Stimulated activated CD4-positive, alpha-beta T cell treated with anti-CD3 and anti-CD28 coated beads, TNF-alpha, amount 100 ng/mL, for 24 hours (primary cell): Measurements from ENCODE around the gene ROBO4.

Experiments used
- DNase-seq, 3 experiments: peaks; one replicate each; pipeline ENCODE4 v3.0.0-alpha.2; 2020; ENCODE audit warnings: low read depth in 3 of 3

The ROBO4 gene

GRCh38 chr11:124872741-124873140 lies 24.9 kb downstream of the ROBO4 start:
- DNase-seq = no peak

DNA sequence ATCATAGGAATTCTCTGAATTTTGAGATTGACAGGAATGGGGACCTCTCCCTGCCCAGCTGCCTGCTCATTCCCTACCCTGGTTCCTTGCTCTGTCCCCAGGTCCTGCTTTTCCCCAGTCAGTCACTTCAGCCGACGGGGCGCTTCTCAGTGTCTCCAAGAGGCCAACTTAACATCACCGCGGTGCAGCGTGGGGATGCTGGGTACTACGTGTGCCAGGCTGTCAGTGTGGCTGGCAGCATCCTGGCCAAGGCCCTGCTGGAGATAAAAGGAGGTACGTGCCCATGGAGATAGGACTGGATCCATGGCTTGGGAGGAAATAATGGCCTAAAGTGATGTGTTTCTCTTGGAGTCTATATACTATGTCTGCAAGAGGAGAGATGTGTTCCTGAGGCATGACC lies 25.4 kb downstream of the ROBO4 start:
- DNase-seq = no peak

GRCh38 chr11:124870430-124870829 lies 27.2 kb downstream of the ROBO4 start:
- DNase-seq = no peak

DNA sequence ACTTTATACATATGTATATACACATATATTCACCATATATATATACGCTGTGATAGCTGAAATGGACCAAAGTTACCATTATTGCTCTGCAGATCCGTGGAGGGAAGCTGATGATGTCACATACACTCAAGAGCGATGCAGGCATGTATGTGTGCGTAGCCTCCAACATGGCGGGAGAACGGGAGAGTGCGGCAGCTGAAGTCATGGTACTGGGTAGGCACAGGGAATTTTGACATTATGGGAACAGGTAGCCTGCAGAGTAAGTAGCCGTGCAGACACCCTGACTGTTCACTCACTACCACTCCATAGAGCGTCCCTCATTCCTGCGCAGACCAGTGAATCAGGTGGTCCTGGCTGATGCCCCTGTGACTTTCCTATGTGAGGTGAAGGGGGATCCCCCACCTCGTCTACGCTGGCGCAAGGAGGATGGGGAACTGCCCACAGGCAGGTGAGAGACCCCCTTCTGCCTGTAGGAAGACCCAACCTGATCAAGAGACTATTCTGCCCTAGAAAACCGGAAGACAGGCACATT lies 27.7 kb downstream of the ROBO4 start:
- DNase-seq = no peak

DNA sequence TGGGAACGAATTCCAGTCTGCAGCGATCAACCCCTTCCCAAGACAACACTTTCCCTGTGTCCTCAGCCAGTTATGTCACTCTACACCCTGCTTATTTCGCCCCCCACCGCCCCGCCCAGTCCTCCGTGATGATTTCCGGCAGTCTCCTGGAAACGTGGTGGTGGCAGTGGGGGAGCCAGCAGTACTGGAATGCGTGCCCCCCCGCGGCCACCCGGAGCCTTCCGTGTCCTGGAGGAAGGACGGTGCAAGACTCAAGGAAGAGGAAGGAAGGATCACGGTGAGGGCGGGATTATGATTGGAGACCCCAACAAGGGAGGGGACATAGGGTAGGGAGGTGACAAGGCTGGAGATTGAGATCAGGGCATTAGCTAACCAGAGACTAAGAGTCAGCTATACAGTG lies 28.3 kb downstream of the ROBO4 start:
- no peak for DNase-seq

DNA sequence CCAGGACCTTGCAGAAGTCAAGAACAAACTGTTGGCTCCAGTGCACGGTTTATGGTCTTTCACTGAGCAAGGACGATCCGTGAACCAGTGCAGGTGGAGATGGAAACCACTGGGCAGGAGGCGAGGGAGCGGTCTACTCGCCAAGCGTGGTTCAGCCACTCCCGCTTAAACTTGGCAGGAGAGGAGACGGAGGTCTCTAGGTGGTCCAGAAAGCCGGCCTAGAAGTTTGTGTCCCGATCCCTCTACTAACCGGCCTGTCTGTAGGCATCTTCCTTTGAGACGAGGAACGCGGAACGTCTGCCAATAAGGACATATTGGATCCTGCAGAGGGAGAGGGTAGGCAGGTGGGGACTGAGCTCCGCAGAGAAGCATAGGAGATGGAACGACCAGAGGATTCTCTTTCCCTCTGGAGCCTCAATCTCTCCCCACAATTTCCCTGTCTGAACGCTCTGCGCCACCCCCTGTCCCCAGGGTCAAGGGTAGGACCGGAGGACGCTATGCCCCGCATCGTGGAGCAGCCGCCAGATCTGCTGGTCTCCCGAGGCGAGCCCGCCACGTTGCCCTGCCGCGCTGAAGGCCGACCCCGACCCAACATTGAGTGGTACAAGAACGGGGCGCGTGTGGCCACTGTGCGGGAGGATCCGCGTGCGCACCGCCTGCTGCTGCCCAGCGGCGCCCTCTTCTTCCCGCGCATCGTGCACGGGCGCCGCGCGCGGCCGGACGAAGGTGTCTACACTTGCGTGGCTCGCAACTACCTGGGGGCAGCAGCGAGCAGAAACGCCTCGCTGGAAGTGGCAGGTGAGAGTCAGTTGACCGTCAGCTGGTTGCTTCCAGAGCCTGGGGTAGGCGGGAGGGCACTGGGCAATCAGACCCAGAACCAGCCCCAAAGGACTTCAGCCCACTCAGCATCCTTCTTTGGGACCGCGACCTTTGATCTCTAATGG lies 29.1 kb downstream of the ROBO4 start:
- DNase-seq = no peak

GRCh38 chr11:124867700-124868099 lies 30.0 kb downstream of the ROBO4 start:
- no peak for DNase-seq

- DNase-seq = peak; percentile 13 to 55 (median 17)
Observed at GRCh38 chr11:124865902-124866851, 31.5 kb downstream of the ROBO4 start.

DNA sequence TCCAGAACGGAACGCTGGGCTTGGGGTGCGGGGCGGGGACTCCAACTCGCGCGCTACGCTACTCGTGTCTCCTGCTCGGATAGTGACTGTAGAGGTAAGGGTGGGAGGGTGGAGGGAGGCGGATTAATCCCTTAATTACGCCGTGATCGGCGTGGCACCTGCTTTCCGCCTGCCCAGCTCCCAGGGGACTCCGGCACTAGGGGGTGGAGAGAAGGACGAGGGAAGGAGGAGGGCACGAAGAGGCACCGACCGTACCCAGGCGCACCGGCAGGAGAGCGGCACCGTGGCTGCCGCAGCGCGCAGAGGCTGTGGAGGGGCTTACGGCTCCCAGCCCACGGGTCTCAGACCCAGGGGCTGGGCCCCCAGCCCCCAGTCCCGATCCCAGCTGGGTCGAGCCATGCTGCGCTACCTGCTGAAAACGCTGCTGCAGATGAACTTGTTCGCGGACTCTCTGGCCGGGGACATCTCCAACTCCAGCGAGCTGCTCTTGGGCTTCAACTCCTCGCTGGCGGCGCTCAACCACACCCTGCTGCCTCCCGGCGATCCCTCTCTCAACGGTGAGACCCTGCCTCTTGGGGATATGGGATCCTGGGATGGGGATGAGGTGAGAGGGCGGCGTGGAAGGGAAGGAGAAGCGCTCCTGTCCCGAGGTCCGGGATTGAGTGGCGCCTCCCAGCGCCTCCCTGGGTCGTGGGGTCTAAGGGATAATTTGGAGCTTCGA lies 32.3 kb downstream of the ROBO4 start, which contains the start of gene ROBO3:
ROBO3 (plus strand) TSS at position 252 of the 721 bp plus-strand sequence; CDS start at position 398, 146 bp downstream.
- no peak for DNase-seq

- DNase-seq = no peak
Observed at GRCh38 chr11:124864892-124865180, 32.8 kb downstream of the ROBO4 start.

GRCh38 chr11:124864176-124864891 lies 33.3 kb downstream of the ROBO4 start:
- DNase-seq = no peak

- no peak for DNase-seq
Observed at GRCh38 chr11:124863826-124864165, 33.9 kb downstream of the ROBO4 start.

DNA sequence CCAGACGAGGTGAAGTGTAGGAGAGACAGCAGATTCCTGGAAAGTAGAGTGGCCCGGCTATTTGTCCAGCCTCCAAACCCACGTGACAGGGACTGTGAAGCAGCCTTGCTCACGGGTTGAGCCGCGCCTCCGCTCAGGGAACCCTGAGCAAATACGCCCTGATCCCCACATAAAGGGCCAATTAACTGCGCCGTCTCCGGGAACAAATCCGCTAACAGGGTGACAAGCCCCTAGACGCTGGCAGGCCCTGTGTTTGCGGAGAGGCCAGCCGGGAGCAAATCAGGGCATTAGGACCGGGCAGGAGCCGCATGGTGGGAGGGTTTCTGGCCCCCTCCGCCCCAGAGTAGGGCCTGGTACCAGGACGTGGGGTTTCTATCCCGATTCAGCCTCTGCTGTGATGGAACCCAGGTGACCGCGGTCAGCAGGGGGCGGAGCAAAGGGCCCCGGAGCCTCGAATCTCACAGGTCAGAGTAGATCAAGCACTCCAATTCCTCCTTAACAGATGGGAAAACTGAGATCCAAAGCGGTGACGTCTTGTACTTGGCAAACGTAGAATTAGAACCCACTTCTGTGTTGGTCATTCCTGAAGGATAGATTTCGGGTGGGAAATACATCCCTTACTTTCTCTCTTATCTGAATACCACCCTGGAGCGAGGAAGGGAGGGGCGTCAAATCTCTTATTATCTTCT lies 34.4 kb downstream of the ROBO4 start:
- DNase-seq = no peak

DNA sequence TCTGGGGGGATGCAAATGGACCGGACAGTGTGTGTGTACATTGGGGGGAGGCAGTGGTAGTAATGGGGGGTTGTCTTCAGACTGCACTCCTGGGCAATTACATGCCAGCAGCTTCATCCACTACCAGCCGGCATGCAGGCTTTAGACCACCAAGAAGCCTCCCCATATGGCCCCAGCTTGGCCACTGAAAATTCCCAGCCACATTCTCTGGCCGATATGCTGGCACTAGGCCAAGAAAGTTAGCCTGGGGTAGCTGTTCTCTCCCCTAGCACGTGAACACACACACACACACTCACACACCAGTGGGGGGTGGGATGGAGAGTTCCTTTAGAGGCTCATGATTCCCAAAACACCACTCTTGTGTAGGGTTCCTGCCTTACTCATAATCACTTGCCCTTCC lies 36.0 kb downstream of the ROBO4 start:
- DNase-seq = no peak

- no peak for DNase-seq
Observed at GRCh38 chr11:124859171-124859570, 38.5 kb downstream of the ROBO4 start.

GRCh38 chr11:124846070-124846673 lies 51.5 kb downstream of the ROBO4 start:
- no peak for DNase-seq

GRCh38 chr11:124844664-124845079 lies 53.0 kb downstream of the ROBO4 start:
- DNase-seq = no peak

DNA sequence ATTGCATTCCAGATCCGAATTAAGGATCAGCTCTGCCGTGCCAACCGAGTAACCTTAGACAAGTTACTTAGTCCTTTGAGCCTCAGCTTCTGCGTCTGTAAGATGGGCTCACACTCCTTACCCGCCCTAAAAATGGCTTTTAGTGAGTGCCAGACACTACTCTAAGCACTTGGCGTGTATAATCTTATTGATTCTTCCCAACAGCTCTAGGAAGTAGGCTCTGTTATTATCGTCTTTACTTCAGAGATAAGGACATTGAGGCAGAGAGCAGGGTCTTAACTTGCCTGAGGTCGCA lies 54.1 kb downstream of the ROBO4 start:
- no peak for DNase-seq

- no peak for DNase-seq
Observed at GRCh38 chr11:124842305-124842704, 55.4 kb downstream of the ROBO4 start.

GRCh38 chr11:124841840-124842239 lies 55.8 kb downstream of the ROBO4 start:
- DNase-seq = no peak
